K562 (cell line): ENCODE data around the gene DEDD. TPM values are rescaled to one million over a fixed set of nuclear protein-coding genes. Genes with fewer than 3 reads are reported as not detected.

Experiments used
- ATAC-seq: fragments of 200-7000 bp; cut with Tn5 transposase; 3 replicates; pipeline ENCODE4 v1.9.1; 2020; ENCODE audit warnings: moderate library complexity
- BruUV-seq: library from RNA; stranded (reverse); fragments of 400-500 nt; replicated peaks from 2 replicates; lab custom pipeline; 2021; lab: Mats Ljungman, UMichigan
- CTCF ChIA-PET: fragments of 300-600 bp; formaldehyde crosslinking; extraction: SDS; loops from one replicate; lab custom pipeline; 2021; ENCODE audit warnings: low intra/inter-chr PET ratio; lab: Yijun Ruan, JAX
- POLR2A ChIA-PET: fragments of 300-600, 350-650 bp; sonication (Branson Sonifier 250); formaldehyde crosslinking; extraction: SDS; loops from one replicate; lab custom pipeline; 2021; ENCODE audit warnings: antibody characterized with exemption, inconsistent platforms; lab: Yijun Ruan, JAX
- DNase-seq, 4 experiments: peaks; one replicate each; pipeline versions ENCODE4 v3.0.0 to v3.0.0-alpha.2; 2011 to 2018; ENCODE audit warnings: low spot score in 3 of 4, mixed read lengths in 3 of 4; ENCODE audit errors: extremely low read depth in 1 of 4
- FAIRE-seq: peaks from 2 replicates; lab custom pipeline; 2011; peaks lifted over from hg19 to GRCh38; lab: Jason Lieb, UNC
- H2AFZ ChIP-seq: 2 replicates; pipeline ENCODE4 v1.6.0; 2011; ENCODE audit warnings: low read depth, low read length, control low read depth, inconsistent platforms
- H3K27ac ChIP-seq: fragments of 200-600 bp; 3 replicates; pipeline ENCODE4 v1.8.0; 2011; ENCODE audit warnings: low read depth, mild to moderate bottlenecking, control low read depth, inconsistent platforms, low read length, moderate library complexity, mixed read lengths; ENCODE audit errors: extremely low read depth
- H3K27me3 ChIP-seq, 2 experiments: fragments of 300-600 bp in 1 of 2; 2 replicates in 1 of 2; 3 replicates in 1 of 2; pipeline versions ENCODE4 v1.6.0 to v1.8.0; 2011; ENCODE audit warnings: inconsistent platforms in 2 of 2, low read length in 2 of 2, mild to moderate bottlenecking in 1 of 2, mixed read lengths in 1 of 2, moderate library complexity in 1 of 2; ENCODE audit not compliant: control insufficient read depth in 2 of 2, insufficient read depth in 2 of 2
- H3K36me3 ChIP-seq: fragments of 300-600 bp; 3 replicates; pipeline ENCODE4 v1.8.0; 2011; ENCODE audit warnings: mild to moderate bottlenecking, low read length, inconsistent platforms; ENCODE audit not compliant: control insufficient read depth, insufficient read depth
- H3K4me1 ChIP-seq, 2 experiments: fragments of 200-600 bp in 1 of 2; replicated peaks in 1 of 2; 2 replicates in 1 of 2; 3 replicates in 1 of 2; pipeline versions ENCODE4 v1.5.1 to v1.8.0; 2011; ENCODE audit warnings: inconsistent platforms in 2 of 2, low read length in 2 of 2, mild to moderate bottlenecking in 1 of 2, mixed read lengths in 1 of 2, moderate library complexity in 1 of 2; ENCODE audit not compliant: control insufficient read depth in 2 of 2, insufficient read depth in 2 of 2
- H3K4me2 ChIP-seq: 2 replicates; pipeline ENCODE4 v1.6.1; 2011; ENCODE audit warnings: low read length, control low read depth, inconsistent platforms, mixed read lengths; ENCODE audit not compliant: insufficient read depth
- H3K4me3 ChIP-seq: fragments of 200-600 bp; sonication (generic), shearing (Covaris generic); 2 replicates; pipeline ENCODE4 v1.5.1; 2016; ENCODE audit warnings: control low read depth, inconsistent platforms
- H3K79me2 ChIP-seq: fragments of 200-600 bp; 3 replicates; pipeline ENCODE4 v1.8.0; 2011; ENCODE audit warnings: low read length, inconsistent platforms; ENCODE audit not compliant: control insufficient read depth, insufficient read depth
- H3K9ac ChIP-seq, 2 experiments: 2 replicates each; pipeline versions ENCODE4 v1.6.0 to v1.6.1; 2011; ENCODE audit warnings: low read depth in 2 of 2, low read length in 2 of 2, control low read depth in 1 of 2, inconsistent platforms in 1 of 2, mild to moderate bottlenecking in 1 of 2, mixed read lengths in 1 of 2; ENCODE audit not compliant: insufficient read depth in 1 of 2
- H3K9me1 ChIP-seq: one replicate; pipeline ENCODE4 v1.6.0; 2011; ENCODE audit warnings: inconsistent platforms, mild to moderate bottlenecking, low read length, moderate library complexity; ENCODE audit not compliant: control insufficient read depth, insufficient read depth
- H3K9me3 ChIP-seq: replicated peaks from 2 replicates; pipeline ENCODE4 v1.5.1; 2011; ENCODE audit warnings: low read depth, low read length, inconsistent platforms; ENCODE audit not compliant: control insufficient read depth, insufficient read depth
- H4K20me1 ChIP-seq: replicated peaks from 2 replicates; pipeline ENCODE4 v1.6.1; 2011; ENCODE audit warnings: low read length, inconsistent platforms, mixed read lengths; ENCODE audit not compliant: control insufficient read depth, insufficient read depth
- KLF10 ChIP-seq: fragments of 250-450 bp; sonication (Bioruptor Pico); IDR thresholded peaks from 2 replicates; pipeline ENCODE4 v1.6.1; 2021; ENCODE audit warnings: matching md5 sums
- RAD21 ChIP-seq, 2 experiments: fragments of 250-450 bp in 1 of 2; fragments of 450-650 bp in 1 of 2; sonication (Bioruptor Pico) in 1 of 2; formaldehyde crosslinking in 1 of 2; IDR thresholded peaks in 1 of 2; conservative IDR thresholded peaks in 1 of 2; 2 replicates each; pipeline versions ENCODE4 v1.4.0 to v1.8.0; 2020 to 2022; ENCODE audit warnings: mild to moderate bottlenecking in 2 of 2, moderate library complexity in 1 of 2
- REST ChIP-seq, 2 experiments: fragments of 450-650 bp; formaldehyde crosslinking in 1 of 2; IDR thresholded peaks; 2 replicates each; pipeline versions ENCODE4 v1.4.0 to v1.6.1; 2014 to 2020; ENCODE audit warnings: mild to moderate bottlenecking in 2 of 2, borderline replicate concordance in 1 of 2, low read depth in 1 of 2
- ZNF41 ChIP-seq: fragments of 250-450 bp; sonication (Bioruptor Pico); conservative IDR thresholded peaks from 2 replicates; pipeline ENCODE4 v1.4.0; 2020; ENCODE audit warnings: mild to moderate bottlenecking
- WGBS: fragments of 100-300 bp; shearing (Covaris generic); methylation state at CpG from one replicate; pipeline ENCODE4 v1.1.6; 2016; ENCODE audit warnings: low coverage, mixed read lengths; ENCODE audit not compliant: insufficient coverage; ENCODE audit errors: missing lambda C conversion rate; 5-methylcytosine and 5-hydroxymethylcytosine counted together
- in situ Hi-C: fragments of 300-500 bp; cut with MboI; formaldehyde crosslinking; loops from 4 replicates; pipeline ENCODE4 v1.15.0; 2018; ENCODE audit warnings: inconsistent platforms, mixed read lengths
- intact Hi-C: fragments of 100-400 bp; cut with micrococcal nuclease; formaldehyde crosslinking; loops from 2 replicates; pipeline ENCODE4 v1.14.2; 2022
- polyA plus RNA-seq, 8 experiments: library from polyadenylated mRNA; depleted of rRNA in 4 of 8; stranded (reverse) in 5 of 8; unstranded in 3 of 8; fragments of >200 nt; fragmentation: Nextera tagmentation in 2 of 8; fragmentation: Illumina TruSeq in 1 of 8; extraction: Ambion mirVana in 2 of 8; extraction: Trizol in 1 of 8; gene quantifications; 2 replicates each; pipeline versions ENCODE4 v1.2.1 to v1.2.3, GENCODE V29; 2011 to 2014; ENCODE audit warnings: inconsistent platforms in 1 of 8, missing spikeins in 1 of 8
- total RNA-seq, 7 experiments: library from RNA; depleted of rRNA in 6 of 7; stranded (reverse); fragments of >200 nt in 6 of 7; fragmentation: Illumina TruSeq in 2 of 7; extraction: Trizol in 2 of 7; gene quantifications; 2 replicates each; pipeline versions ENCODE4 v1.2.1 to v1.2.3, GENCODE V29; 2011 to 2021; ENCODE audit warnings: low replicate concordance in 1 of 7
- TF ChIP-seq, protein P1 (sequence below), 3 experiments: IDR thresholded peaks in 2 of 3; conservative IDR thresholded peaks in 1 of 3; 2 replicates each; pipeline ENCODE4 v1.5.1; 2011 to 2012; ENCODE audit warnings: low read length in 3 of 3, mild to moderate bottlenecking in 3 of 3, control low read depth in 2 of 3, improper control_type of control experiment in 1 of 3, inconsistent platforms in 1 of 3, low read depth in 1 of 3, mixed read lengths in 1 of 3, moderate library complexity in 1 of 3; ENCODE audit not compliant: insufficient read depth in 2 of 3

Gene DEDD
- total and polyA plus RNA-seq, 9 of the 15 experiments (the other 6 are each of a cell fraction or from before 2014, with no cell fraction given), result 11.6 to 41.0 (median 16.8) TPM

GRCh38 chr1:161180639-161181038 lies 48.2 kb upstream of the DEDD start:
- FAIRE-seq (peak; percentile 69), DNase-seq (peak in 2 of 4 experiments; percentile 26 to 62), ATAC-seq (no peak)
- Histone ChIP-seq H3K27ac (no peak overlapping the region), H3K9me3 (no peaks in the 10 kb centered on the region), H3K79me2 (peaks cover 17% of the 10 kb centered on the region), H3K4me2 (no peak overlapping the region), H4K20me1 (no peaks in the 10 kb centered on the region), H3K27me3 (no peaks in the 10 kb centered on the region), H3K4me3 (no peak overlapping the region), H3K4me1 (peaks cover 33 to 34% of the 10 kb centered on the region in 2 experiments), H3K9ac (no peak overlapping the region), H3K36me3 (peaks cover 8% of the 10 kb centered on the region; the same call in 2 of the 3 replicates), H3K9me1 (no peaks in the 10 kb centered on the region), H2AFZ (peak overlapping the region; percentile 52; the same call in 1 of the 2 replicates)
- TF ChIP-seq, protein P1, sequence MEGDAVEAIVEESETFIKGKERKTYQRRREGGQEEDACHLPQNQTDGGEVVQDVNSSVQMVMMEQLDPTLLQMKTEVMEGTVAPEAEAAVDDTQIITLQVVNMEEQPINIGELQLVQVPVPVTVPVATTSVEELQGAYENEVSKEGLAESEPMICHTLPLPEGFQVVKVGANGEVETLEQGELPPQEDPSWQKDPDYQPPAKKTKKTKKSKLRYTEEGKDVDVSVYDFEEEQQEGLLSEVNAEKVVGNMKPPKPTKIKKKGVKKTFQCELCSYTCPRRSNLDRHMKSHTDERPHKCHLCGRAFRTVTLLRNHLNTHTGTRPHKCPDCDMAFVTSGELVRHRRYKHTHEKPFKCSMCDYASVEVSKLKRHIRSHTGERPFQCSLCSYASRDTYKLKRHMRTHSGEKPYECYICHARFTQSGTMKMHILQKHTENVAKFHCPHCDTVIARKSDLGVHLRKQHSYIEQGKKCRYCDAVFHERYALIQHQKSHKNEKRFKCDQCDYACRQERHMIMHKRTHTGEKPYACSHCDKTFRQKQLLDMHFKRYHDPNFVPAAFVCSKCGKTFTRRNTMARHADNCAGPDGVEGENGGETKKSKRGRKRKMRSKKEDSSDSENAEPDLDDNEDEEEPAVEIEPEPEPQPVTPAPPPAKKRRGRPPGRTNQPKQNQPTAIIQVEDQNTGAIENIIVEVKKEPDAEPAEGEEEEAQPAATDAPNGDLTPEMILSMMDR (IDR thresholded peaks at IDR 0.05 in 2 of 3, conservative IDR thresholded peaks at IDR 0.05 in 1 of 3; ENCODE audit: insufficient read depth in 2 of 3, low read depth in 1 of 3, low read length in 3 of 3), result peak; percentile 41 to 66 (median 55); a peak in 4 of 6 replicates
- TF ChIP-seq RAD21 (CRISPR knock-in tag; conservative IDR thresholded peaks at IDR 0.05 in 1 of 2, IDR thresholded peaks at IDR 0.05 in 1 of 2) (peak; percentile 48 to 70), REST (IDR thresholded peaks at IDR 0.05; ENCODE audit: borderline replicate concordance) (peak; percentile 17; the same call in 1 of the 2 replicates), REST (CRISPR knock-in tag; IDR thresholded peaks at IDR 0.05; ENCODE audit: low read depth) (no peak), ZNF41 (CRISPR knock-in tag) (no peak), KLF10 (CRISPR knock-in tag) (no peak)
- no TSS peak for BruUV-seq
- intact Hi-C loops, result no loop called here
- ChIA-PET CTCF (interaction anchor here (0.6 kb wide), 1 partner anchor 83 kb away, joined by 4 read pairs; no protein-coding TSS in a partner anchor), POLR2A (interaction anchor here (0.9 kb wide), 1 partner anchor 10 kb away, joined by 3 read pairs; no protein-coding TSS in a partner anchor)
- in situ Hi-C loops, result no loop called here
- whole genome bisulfite sequencing, result 0% methylated on average over 1 of the region's 1 CpG
